Hematopoietic multipotent progenitor cell (in vitro differentiated cells): ENCODE results near the gene NAA60. TPM values are rescaled to one million over a fixed set of nuclear protein-coding genes. Genes with fewer than 3 reads are reported as not detected.
A peak's percentile ranks its signal among the peaks of the same experiment; 100 is the strongest.
"Not testable (repeated sequence)": the region's sequence is repeated elsewhere in the genome, so short reads cannot be mapped to it uniquely, and the experiment has no call there.

Source experiments
- DNase-seq, 3 donors: peaks; one replicate each; pipeline ENCODE4 v3.0.0-alpha.2; 2011 to 2015; ENCODE audit warnings: low read depth in 2 of 3, low spot score in 2 of 3
- total RNA-seq: library from RNA; depleted of rRNA; stranded (reverse); fragments of >200 nt; gene quantifications from one replicate; pipeline ENCODE4 v1.2.3, GENCODE V29; 2012

The NAA60 gene
- total RNA-seq, 1 donor = 23.7 TPM

DNA sequence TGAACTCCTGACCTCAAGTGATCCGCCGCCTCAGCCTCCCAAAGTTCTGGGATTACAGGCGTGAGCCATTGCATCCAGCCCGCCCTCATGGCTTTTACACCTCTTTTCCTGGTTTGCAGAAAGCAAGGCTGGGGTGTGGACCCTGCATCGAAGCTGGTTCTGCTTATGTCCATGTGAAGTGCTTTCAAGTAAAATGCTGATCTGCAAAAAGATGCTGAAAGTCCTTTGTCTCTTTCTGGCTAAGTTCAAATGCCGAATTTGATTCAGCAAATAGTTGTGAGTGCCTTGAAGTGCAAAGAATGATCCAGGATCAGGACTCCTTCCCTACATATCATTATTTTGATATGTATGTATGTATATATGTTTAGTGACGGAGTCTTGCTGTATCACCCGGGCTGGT lies 17.1 kb downstream of the NAA60 start:
- no peak for DNase-seq

DNA sequence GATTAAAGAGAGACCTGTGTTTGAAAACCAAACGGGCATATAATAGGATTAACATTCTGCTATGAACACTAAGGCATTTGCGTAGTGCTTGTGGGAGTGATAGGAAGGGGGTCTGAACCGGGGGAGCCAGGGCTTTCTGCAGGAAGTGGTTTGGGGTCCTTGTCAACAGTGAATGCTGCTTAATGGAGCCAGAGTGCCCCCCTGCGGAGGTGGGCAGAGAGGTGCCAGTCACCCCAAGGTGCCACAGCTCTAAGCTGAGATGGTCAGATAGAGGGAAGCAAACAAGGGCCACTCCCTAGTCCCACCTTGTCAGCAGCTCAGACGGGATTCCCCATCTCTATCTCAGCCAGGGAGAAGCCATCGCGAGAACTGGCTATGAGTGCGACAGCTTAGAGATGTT lies 17.7 kb downstream of the NAA60 start:
- peak in 2 of 3 donors; percentile 77 to 85 for DNase-seq

DNA sequence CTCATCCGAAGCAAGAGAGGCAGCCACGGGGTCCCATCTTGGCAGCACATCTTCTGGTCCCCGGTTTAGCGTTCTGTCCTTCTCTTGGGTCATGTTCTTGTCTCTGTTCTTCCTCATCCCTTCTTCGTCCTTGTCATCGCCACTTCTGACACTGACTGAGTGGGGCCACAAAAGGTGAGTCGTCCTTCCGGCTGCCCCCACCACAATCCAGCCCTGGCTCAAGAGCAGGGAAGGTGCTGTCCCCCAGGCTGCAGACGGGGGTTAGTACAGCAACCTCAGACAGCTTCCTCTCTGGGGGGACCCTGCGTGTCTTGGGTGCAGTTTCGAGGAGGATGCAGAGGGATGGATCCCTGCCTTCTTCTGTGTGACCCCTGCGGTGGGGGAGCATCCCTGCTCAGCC lies 21.8 kb downstream of the NAA60 start:
- DNase-seq = no peak

GRCh38 chr16:3465911-3466584 lies 22.6 kb downstream of the NAA60 start:
- no peak for DNase-seq

- DNase-seq = no peak
These were observed 23.7 kb downstream of the NAA60 start for GRCh38 chr16:3467182-3467581.

- peak in 2 of 3 donors; percentile 37 to 50 for DNase-seq
These were observed 24.4 kb downstream of the NAA60 start for GRCh38 chr16:3467921-3468320.

GRCh38 chr16:3468501-3468900 lies 25.0 kb downstream of the NAA60 start:
- DNase-seq = no peak

DNA sequence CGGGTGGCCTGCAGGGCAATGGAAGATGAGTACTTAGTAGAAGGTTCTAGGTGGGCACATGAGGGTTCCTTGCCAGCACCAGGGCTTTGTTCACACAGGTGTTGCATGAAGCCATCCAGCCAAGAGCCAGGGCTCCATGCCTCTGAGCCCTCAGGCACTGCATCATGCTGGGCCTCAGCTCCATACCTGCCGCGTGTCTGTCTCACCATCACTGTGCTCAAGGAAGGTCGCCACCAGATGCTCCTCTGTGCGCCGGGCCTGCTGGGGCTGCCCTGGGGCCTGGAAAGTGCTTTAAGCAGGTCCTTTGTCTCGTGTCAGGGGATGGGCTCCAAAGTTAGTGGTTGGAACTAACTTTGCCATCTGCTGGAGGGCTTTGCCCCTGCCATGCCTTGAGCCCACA lies 26.3 kb downstream of the NAA60 start:
- no peak for DNase-seq

DNA sequence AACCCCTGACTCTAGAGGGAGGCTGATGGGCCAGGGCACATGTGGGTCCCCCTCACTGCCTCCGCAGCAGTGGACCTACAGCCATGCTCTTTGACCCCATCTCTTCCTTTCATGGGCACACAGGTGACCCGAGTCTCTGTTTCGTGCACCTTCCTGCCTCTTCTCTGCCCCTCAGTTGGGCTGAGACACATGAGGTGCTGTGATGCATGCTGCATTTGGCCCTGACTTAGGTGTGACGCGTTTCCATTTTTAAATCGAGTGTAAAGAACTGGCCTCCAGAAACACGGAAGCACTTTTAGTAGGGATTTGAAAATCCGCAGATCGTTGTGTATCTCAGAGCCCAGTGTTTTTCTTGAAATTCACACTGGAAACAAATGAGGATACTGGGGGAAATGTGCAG lies 27.2 kb downstream of the NAA60 start:
- DNase-seq = no peak

DNA sequence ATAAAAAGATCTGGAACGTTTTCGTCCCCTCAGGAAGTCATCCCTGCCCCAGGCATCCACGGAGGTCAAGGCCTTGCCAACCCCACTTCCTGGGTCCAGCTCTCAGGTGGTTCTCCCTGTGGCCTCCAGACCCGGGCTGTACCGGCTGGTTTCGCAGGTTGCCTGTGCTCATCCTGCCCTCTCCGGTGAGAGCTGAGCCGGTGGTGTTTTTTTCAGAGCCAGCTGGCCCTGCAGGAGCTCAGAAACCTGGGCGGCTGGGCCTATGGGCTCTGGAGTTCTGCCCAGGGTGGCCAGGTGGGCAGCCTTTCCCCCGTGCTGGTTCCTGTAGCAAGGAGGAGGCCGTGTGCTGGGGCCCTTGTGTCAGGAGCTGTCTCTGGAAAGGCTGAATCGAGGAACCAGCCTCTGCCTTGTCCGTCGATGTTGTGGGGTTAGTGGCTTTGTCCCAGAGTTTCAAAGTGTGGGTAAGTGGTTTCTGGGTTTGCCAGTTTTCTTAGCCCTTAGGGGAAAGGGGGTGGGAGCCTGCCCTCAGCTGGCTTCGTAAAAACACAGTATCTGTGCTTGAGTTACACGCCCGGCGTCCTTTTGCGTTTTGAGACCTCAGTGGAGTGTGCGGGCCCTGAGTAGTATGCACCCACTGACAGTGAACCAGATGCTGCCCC lies 28.2 kb downstream of the NAA60 start:
- DNase-seq = no peak

- no peak for DNase-seq
These were observed 29.6 kb downstream of the NAA60 start for GRCh38 chr16:3472878-3473595.

DNA sequence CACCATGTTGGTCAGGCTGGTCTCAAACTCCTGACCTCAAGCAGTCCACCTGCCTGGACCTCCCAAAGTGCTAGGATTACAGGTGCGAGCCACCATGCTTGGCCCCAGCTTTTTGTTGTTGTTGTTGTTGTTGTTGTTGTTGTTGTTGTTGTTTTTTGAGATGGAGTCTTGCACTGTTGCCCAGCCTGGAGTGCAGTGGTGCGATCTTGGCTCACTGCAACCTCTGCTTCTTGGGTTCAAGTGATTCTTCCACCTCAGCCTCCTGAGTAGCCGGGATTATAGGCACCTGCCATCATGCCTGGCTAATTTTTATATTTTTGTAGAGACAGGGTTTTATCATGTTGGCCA lies 30.1 kb downstream of the NAA60 start:
- DNase-seq = not testable (repeated sequence)

- DNase-seq = no peak
These were observed 30.8 kb downstream of the NAA60 start for GRCh38 chr16:3474136-3474779.

DNA sequence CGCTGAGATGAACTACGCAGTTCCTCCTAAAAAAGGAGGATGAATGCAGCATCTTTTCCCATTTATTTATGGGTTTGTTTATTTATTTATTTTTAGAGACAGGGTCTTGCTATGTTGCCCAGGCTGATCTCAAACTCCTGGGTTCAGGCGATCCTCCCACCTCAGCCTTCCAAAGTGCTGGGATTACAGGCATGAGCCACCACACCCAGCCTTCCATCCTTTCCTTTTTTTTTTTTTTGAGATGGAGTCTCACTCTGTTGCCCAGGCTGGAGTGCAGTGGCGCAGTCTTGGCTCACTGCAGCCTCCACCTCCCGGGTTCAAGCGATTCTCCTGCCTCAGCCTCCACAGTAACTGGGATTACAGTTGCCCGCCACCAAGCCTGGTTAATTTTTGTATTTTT lies 31.4 kb downstream of the NAA60 start:
- DNase-seq = not testable (repeated sequence)

DNA sequence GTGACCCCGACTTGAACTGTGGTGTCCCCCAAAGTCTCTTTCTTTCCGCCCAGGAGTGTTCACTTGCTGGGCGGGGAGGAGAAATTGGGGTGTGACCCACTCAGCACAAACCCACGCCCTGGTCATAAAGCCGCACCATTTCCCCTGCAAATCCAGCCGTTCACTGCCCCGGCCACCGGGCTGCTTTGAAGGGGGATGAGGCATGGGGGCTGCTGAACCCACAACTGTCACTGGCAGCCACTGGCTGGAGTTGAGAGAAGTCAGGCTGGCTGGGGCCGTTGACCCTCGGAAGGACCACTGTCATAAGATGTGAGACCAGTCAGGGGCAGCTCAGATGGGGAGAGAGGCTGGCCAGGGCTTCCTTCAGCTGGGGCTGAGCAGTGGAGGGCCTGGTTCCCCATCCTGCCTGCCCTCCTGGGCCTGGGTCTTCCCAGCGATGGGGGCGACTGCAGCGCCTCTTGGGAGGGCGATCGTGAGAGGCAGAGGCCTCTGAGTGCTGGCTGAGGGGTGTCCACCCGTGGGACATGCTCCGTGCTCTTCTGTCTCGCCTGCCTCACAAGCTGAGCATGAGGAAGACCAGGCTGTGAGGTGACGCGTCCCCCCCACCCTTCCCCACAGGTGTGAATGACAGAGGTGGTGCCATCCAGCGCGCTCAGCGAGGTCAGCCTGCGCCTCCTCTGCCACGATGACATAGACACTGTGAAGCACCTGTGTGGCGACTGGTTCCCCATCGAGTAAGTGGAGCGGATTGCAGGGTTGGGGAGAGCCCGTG lies 32.3 kb downstream of the NAA60 start:
- DNase-seq = no peak

DNA sequence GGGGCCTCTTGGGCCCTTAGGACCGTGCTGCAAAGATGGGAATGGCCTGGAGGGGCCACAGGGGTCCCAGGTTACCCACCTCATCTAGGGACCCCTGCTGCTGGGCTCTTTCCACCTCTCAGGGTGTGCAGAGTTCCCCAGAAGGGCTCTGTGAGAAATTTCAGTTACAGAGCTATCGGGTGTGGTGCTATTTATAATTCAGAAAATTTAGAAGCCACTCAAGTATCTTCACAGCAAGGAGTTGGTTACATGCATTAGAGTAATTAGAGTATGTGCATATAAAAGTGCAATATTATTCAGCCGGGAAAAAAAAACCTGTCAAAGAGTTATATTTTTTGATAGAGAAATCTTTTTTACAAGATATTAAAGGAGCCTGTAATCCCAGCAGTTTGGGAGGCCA lies 32.9 kb downstream of the NAA60 start:
- no peak for DNase-seq

- no peak for DNase-seq
These were observed 34.9 kb downstream of the NAA60 start for GRCh38 chr16:3478242-3478925.

GRCh38 chr16:3479654-3480216 lies 36.3 kb downstream of the NAA60 start:
- DNase-seq = no peak

- no peak for DNase-seq
These were observed 37.6 kb downstream of the NAA60 start for GRCh38 chr16:3480901-3481695.
